GM10847 (cell line): ENCODE results near the gene SCO2.

Source experiments
- POLR2A ChIP-seq: IDR thresholded peaks from 2 replicates; pipeline ENCODE4 v1.6.1; 2011; ENCODE audit not compliant: insufficient read length; ENCODE audit errors: extremely low read depth

SCO2 gene

DNA sequence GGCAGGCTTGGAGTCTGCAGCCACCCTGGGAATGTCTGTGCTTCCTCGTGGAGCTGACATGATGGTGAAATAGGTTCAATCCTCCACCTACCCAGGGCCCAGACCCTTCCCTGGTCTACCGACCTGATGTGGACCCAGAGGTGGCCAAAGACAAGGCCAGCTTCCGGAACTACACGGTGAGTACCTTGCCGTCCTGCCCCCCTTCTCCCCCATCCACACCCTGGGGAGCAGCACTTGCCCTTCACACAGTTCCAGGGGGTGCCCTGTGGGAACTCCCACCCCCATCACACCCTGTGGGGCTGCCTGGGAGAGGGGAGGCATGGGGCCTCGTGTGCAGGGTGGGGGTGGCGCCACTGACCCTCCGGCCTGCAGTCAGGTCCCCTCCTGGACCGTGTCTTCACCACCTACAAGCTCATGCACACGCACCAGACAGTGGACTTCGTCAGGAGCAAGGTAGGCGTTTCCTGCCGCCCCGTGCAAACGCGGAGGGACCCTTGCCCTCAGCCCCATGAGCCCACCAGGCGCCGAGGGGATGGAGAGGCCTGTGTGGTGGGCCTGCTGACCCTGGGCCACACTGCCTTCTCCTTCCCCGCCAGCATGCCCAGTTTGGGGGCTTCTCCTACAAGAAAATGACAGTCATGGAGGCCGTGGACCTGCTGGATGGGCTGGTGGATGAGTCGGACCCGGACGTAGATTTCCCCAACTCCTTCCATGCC, 38.0 kb downstream of the SCO2 start:
- TF ChIP-seq POLR2A: no peak

DNA sequence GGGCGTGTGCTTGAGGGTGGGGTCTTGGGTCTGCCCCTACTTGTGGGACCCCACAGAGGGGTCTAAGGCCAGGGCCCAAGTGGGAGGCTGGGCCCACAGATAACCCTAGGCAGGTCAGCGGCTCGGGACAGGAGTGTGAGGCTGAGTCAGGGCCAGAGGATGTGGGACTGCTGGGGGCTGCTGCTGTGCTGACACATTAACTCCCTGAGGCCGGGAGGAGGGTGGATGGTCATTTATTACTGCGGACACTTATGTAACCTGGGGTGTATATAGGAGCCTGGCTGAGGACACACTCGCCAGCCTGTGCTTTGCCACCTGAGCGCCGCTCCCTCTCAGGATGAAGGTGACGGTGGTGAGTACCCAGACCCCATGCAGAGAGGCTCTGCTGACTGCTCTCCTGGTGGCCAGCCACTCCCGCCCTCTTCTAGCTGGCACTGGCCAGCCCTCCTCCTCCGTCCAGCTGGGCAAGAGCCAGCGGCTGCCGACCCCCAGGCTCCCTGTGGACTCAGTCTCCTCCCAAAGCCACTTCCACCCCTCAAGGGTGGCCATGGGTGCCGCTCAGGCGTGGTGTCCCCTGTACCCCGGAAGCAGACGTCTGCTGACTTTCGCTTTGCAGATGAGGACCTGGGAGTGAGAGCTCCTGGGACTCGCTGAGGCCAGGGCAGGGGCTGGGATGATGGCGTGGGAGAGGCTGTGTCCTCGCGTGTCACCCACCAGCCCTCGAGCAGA, 38.7 kb downstream of the SCO2 start, which contains the start of gene MIOX:
Gene MIOX (plus strand): TSS at position 299 of the 729 bp plus-strand sequence. CDS start 39 bp downstream, at position 338.
- no peak for TF ChIP-seq POLR2A

DNA sequence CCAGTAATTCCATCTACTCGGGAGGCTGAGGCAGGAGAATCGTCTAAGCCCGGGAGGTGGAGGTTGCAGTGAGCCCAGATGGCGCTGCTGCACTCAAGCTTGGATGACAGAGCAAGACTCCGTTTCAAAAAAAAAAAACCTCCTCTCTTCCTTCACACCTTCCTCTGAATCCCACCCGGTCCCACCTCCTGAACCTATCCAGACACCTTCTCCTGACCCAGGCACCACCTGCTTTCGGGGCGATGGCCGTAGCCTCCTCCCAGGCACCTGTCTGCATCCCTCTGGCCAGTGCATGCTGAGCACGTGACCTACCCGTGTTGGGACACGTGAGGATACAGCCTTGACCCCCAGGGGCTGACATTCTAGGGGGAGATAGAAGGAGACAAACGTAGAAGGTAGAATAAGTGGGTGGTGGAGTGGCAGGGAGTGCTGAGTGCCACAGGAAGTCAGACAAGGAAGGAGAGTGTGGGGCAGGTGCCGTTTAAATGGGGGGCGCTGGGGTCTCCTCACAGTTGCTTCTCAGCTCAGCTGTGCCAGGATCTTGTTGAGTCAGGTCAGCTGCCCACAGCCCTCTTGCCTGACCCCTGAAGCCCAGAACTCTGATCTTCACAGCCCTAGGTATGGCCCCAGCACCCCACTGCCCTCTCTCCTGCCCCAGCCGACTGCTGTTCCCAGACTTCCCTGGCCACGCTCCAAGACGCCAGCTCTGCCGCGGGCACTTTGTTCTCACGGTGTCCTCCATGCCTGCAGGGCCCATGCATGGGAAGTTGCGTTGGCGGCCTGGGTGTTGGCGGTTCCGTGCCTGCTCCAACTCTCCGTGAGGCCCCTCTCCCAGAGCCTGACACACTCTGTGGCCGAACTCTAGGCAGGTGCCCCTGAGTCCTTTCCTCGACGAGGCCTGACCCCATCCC, 39.9 kb downstream of the SCO2 start:
- no peak for TF ChIP-seq POLR2A

DNA sequence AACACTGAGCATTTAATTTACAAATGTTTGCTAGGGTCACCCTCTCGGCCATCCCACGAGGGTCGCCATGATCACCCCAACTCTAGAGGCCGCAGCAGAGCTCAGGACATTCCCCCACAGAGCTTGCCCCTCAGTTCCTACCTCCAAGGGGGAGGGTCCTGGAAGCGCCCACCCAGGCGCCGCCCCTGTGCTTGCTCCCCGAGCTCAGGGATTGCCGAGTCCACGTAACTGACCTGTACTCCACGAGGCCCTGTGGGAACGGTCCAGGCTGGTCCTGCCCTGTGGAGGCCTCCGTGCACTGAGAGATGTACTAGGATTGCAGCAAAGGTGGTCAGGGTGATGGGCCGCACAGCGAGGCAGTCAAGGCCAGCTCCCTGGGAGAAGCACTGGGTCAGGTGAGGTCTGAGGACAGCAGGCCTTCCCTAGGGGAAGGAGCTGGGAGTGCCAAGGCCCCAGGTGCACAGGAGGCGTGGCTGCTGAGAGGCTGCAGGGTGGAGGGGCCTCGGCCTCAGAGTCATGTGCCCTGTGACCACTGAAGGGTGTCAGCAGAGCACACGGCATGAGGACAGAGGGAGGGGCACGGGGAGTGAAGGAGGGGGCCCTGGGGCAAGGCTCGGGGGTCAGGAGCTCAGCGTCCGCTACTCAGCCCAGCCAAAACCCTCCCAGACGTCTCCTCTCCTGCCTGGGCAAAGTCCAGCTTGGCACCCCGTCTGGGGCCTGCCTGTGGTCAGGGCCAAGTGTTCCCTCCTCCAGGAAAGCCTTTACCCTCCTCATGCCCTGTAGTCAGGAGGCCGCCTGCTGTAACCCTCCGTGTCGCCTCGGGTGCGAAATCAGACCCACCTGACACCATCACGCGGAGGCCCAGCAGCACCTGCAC, 41.2 kb downstream of the SCO2 start:
- TF ChIP-seq POLR2A: no peak

DNA sequence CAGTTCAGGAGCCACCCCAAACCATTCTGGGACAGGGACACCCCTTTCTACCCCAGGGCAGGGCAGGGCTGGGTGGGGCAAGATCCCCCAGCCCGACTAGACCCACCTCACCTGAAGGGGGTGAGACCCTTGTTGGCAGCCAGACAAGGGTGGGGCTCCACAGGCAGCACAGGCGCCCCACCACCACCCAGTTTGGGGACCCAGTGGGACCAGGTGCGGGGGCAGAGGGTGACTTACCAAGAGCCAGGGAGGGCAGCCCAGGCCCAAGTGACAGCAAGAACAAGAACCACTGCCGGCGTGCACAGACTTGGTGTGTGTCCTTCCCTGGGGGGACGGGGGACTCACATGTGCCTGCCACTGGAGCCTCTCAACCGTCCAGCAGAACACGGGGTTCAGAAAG, 41.8 kb downstream of the SCO2 start:
- no peak for TF ChIP-seq POLR2A

DNA sequence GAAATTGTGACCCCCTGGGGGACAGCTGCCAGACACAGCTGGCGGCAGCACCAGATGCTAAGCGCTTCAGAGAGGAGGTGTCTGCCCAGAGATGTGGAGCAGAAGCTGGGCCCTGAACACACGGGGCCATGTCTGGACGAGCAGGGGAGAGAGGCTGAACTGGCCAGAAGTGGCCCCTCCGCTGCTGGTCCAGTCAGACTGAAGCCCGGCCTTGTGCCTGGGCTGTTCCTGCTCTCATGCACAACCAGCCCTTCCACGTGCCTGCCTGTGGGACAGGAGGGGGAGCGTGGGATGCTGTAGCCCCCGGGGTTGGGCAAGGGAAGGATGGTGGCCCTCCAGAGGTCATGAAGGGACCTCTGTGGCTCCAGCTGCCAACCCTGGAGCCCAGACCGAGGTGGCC, 42.3 kb downstream of the SCO2 start:
- TF ChIP-seq POLR2A: no peak

DNA sequence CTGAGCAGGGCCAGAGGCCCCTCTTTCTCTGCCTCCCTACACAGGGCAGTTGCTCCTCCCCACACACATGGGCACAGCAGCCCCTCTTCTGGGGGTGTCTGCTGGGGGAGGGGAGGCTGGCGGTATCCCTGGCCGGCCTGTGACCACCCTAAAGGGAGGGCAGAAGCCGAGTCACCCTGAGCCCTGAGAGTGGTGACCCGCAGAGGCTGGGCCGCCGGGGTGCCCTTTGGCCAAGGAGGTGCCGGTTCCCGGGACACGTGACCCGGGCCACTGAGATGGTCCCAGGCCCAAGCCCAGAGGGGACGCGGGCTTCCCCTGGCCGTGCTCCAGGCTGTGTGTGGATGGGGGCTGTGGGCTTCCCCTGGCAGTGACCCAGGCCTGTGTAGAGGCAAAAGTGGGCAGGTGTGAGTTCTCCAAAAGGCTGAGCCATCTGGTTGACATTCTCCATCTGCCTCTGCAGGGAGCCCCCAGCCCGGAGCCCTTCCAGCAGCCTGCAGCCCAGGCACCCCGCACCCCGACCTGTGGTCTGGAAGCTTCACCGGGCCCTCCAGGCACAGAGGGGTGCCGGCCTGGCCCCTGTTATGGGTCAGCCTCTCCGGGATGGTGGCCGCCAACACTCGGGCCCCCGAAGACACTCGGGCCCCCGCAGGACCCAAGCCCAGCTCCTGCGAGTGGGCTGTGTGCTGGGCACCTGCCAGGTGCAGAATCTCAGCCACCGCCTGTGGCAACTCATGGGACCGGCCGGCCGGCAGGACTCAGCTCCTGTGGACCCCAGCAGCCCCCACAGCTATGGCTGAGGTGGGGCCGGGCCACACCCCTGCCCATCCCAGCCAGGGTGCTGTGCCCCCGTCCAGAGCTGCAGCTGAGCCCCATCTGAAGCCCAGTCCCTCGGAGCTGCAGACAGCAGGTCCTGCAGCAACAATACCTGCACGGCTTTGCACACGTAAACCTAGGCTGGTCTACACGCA, 43.0 kb downstream of the SCO2 start:
- no peak for TF ChIP-seq POLR2A

DNA sequence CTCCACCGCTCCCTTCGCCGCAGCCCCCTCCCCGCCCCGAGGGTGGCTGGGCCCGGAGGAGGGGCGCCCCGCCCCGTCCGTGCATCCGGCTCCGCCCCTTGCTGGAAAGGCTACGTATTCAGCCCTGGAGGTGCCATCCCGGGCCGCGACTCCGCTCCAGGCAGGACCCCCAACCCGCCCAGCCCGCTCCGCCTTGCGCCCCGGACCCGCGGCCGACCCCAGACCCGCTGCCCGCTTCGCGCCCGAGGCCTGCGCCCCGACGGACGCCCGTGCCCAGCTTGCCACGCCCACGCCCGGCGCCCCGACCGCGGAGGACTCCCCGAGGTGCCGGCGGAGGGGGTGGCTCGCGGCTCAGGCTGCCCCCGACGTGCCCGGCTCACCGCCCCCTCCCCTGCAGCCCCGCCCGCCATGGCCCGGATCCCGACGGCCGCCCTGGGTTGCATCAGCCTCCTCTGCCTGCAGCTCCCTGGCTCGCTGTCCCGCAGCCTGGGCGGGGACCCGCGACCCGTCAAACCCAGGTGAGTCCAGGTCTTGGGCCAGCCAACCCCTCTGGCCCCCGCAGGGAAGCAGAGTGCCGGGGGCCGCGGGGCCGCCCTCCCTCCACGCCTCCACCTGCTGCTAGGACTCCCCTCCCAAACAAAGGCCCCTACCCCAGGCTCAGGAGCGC, 43.8 kb downstream of the SCO2 start, which contains the start of gene ADM2:
Gene ADM2 (plus strand): TSS at position 104 of the 667 bp plus-strand sequence. CDS start 305 bp downstream, at position 409.
- TF ChIP-seq POLR2A: no peak

DNA sequence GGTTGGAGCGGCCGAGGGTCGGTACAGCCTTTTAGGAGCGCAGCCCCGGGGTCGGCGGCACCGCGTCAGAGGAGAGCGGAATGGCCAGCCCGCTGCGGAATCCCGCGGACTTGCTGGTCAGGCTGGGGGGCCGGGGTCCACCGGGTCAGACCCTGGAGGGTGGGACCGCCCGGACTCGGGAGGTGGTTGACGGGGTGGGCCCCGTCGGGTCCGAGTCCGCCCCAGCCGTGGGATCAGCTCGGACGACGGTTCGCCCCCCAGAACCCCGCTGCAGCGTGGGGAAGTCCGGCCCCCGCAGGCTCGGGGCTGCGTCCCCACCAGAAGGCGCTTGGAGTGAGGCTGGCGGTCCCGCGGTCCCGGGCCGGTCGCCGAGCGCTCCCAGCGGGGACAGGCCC, 44.4 kb downstream of the SCO2 start:
- no peak for TF ChIP-seq POLR2A

DNA sequence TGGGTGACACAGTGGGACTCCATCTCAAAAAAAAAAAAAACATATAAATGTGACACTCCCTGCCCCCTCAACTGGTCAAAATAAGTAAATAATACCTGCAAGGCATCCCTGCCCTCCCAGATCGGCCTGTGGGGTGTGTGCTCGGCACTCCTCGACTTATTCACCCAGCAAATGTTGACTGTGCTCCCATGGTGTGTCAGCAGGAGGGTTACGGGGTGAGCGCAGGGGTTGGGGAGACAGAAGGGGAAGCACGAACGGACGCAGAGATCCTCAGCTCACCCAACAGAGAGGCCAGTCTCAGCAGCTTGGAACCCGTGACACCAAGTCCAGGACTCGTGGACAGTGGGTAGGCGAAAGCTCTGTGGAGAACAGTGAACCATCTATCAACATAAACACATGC, 45.7 kb downstream of the SCO2 start:
- TF ChIP-seq POLR2A: no peak

DNA sequence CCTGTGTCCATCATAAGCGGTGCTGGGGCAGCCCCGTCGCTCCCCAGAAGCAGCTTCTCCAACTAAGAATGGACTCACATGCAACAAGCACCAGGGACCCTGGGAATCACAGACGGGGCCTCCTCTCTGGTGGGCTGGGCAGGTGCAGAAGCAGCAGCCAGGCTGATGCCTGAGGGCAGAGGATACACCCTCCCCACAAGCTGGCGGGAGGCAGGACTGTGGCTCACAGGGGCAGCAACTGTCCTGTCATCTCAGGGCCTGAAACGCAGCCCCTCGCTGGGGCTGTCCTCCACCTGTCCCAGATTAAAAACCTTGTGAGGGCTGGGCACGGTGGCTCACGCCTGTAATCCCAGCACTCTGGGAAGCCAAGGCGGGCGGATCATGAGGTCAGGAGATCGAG, 47.5 kb downstream of the SCO2 start:
- TF ChIP-seq POLR2A: no peak

DNA sequence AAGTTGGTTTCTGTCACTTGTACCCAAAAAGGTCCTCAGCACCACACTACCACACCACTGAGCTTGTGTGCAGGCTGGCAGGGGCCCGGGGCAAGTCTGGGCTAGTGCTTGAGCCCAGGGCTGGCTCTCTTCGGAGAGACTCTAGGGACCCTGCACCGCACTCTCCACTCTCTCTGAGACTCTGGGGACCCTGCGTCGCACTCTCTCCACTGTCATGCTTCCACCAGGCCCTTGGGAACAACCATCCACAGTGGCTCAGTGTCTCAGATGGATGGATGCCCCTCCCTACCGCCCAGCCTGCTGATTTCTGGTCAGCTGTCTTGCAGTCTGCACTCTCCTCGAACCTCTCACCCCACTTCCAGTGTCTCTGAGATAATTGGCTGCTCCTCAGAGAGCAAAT, 48.5 kb downstream of the SCO2 start:
- TF ChIP-seq POLR2A: no peak

DNA sequence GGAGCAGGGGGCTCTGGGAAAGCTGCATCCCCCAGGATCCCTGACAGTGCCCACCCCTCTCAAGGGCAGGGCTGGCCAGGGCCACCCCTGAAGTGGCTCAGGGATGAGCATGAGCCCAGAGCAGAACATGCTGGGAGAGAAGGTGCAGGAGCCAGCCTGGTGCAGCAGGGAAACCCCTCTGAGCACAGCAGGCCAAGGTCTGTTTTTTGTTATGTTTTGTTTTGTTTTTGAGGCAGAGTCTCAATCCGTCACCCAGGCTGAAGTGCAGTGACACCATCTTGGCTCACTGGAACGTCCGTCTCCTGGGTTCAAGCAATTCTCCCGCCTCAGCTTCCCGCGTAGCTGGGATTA, 49.8 kb downstream of the SCO2 start:
- no peak for TF ChIP-seq POLR2A
